CD4-positive, alpha-beta T cell (primary cell): ENCODE measurements around the gene PKP1. TPM values are rescaled to one million over a fixed set of nuclear protein-coding genes. Genes with fewer than 3 reads are reported as not detected.

Source experiments
- ATAC-seq: fragments of 200-7000 bp; cut with Tn5 transposase; one replicate; pipeline ENCODE4 v1.10.0; 2022; ENCODE audit warnings: mild to moderate bottlenecking; ENCODE audit not compliant: poor library complexity
- CTCF ChIA-PET: fragments of 350-600 bp; sonication (Branson Sonifier 250); formaldehyde crosslinking; loops from one replicate; lab custom pipeline; 2021; ENCODE audit warnings: antibody characterized with exemption, inconsistent platforms; lab: Charles Lee
- POLR2A ChIA-PET: fragments of 350-600 bp; sonication (Branson Sonifier 250); formaldehyde crosslinking; loops from one replicate; lab custom pipeline; 2021; ENCODE audit warnings: antibody characterized with exemption, inconsistent platforms; lab: Charles Lee
- DNase-seq, 14 experiments: peaks; one replicate each; pipeline ENCODE4 v3.0.0-alpha.2; 2013 to 2020; ENCODE audit warnings: mixed read lengths in 2 of 14
- H3K27ac ChIP-seq, 2 donors: one replicate each; pipeline versions ENCODE4 v1.5.1 to v1.7.0; 2013; ENCODE audit warnings: low read length in 2 of 2, low read depth in 1 of 2, mild to moderate bottlenecking in 1 of 2
- H3K27me3 ChIP-seq, 2 experiments: 1 replicate in 1 of 2; 2 replicates in 1 of 2; pipeline versions ENCODE4 v1.6.1 to v1.7.0; 2013; ENCODE audit warnings: low read length in 2 of 2, control low read depth in 1 of 2, mild to moderate bottlenecking in 1 of 2, moderate library complexity in 1 of 2; ENCODE audit not compliant: insufficient read depth in 2 of 2, control insufficient read depth in 1 of 2
- H3K36me3 ChIP-seq: one replicate; pipeline ENCODE4 v1.6.1; 2013; ENCODE audit warnings: low read length, control low read depth; ENCODE audit not compliant: insufficient read depth
- H3K4me1 ChIP-seq: one replicate; pipeline ENCODE4 v1.6.1; 2013; ENCODE audit warnings: low read length, control low read depth; ENCODE audit not compliant: insufficient read depth
- H3K4me3 ChIP-seq: one replicate; pipeline ENCODE4 v1.5.1; 2013; ENCODE audit warnings: mild to moderate bottlenecking, low read length, moderate library complexity
- H3K9me3 ChIP-seq, 2 experiments: 1 replicate in 1 of 2; 2 replicates in 1 of 2; pipeline versions ENCODE4 v1.6.1 to v1.7.0; 2013; ENCODE audit warnings: low read length in 2 of 2, mild to moderate bottlenecking in 2 of 2, control low read depth in 1 of 2, moderate library complexity in 1 of 2; ENCODE audit not compliant: control insufficient read depth in 1 of 2, insufficient read depth in 1 of 2
- H3K27ac Mint-ChIP-seq: one replicate; pipeline ENCODE4 v1.8.0; 2020; ENCODE audit warnings: mixed read lengths
- H3K27me3 Mint-ChIP-seq: one replicate; pipeline ENCODE4 v1.8.0; 2021; ENCODE audit warnings: mixed read lengths
- H3K36me3 Mint-ChIP-seq: one replicate; pipeline ENCODE4 v1.8.0; 2021; ENCODE audit warnings: low read depth, mixed read lengths
- H3K4me1 Mint-ChIP-seq: one replicate; pipeline ENCODE4 v1.8.0; 2021; ENCODE audit warnings: low read depth, mixed read lengths
- H3K4me3 Mint-ChIP-seq: one replicate; pipeline ENCODE4 v1.8.0; 2020; ENCODE audit warnings: mild to moderate bottlenecking, mixed read lengths
- H3K9me3 Mint-ChIP-seq: one replicate; pipeline ENCODE4 v1.8.0; 2020; ENCODE audit warnings: mixed read lengths
- intact Hi-C, 2 experiments: fragments of 100-400 bp; cut with DNase I in 1 of 2; cut with micrococcal nuclease in 1 of 2; formaldehyde crosslinking; loops; one replicate each; pipeline versions ENCODE4 v1.15.1 to v1.9.0; 2023 to 2025; cut with DNase I, micrococcal nuclease
- total RNA-seq, 174 experiments: library from RNA in 2 of 174; stranded (reverse) in 2 of 174; gene quantifications; one replicate each; pipeline ENCODE4 v1.2.3 and lab custom pipeline; 2021 to 2026
- TF ChIP-seq, protein P1 (sequence below): fragments of 200-600 bp; IDR thresholded peaks from one replicate; pipeline ENCODE4 v1.8.0; 2022; ENCODE audit warnings: antibody characterized with exemption, mild to moderate bottlenecking

PKP1 gene
- total RNA-seq, 2 experiments from 2014 or later: not detected

DNA sequence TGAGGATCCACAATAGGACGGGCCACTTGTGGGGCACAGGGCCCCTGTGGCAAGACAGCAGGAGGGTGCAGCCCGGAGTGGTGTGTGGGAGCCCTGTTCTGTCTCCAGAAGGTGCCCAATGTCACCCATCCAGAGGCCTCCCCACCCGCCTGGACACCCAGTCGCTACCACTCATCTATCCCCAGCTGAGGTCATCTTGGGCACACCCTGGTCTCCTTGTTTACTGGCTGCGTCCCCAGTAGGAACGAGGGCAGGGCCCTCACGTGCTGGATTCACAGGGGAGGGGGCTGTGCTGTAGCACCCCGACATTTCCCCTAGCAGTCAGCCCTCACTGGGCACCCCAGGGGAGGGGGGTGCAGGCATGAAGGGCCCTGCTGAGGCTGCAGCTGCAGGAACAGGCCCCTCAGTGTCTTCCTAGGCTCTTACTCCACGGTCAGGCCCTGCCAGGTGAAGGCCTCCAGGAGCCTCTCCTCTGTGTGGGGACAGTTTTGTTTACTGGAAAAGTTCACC is 96.5 kb downstream of the PKP1 start:
- ATAC-seq: no peak
- CTCF ChIA-PET: no interaction called here
- H3K4me3 Mint-ChIP-seq: no peak overlapping the region
- TF ChIP-seq, protein P1, sequence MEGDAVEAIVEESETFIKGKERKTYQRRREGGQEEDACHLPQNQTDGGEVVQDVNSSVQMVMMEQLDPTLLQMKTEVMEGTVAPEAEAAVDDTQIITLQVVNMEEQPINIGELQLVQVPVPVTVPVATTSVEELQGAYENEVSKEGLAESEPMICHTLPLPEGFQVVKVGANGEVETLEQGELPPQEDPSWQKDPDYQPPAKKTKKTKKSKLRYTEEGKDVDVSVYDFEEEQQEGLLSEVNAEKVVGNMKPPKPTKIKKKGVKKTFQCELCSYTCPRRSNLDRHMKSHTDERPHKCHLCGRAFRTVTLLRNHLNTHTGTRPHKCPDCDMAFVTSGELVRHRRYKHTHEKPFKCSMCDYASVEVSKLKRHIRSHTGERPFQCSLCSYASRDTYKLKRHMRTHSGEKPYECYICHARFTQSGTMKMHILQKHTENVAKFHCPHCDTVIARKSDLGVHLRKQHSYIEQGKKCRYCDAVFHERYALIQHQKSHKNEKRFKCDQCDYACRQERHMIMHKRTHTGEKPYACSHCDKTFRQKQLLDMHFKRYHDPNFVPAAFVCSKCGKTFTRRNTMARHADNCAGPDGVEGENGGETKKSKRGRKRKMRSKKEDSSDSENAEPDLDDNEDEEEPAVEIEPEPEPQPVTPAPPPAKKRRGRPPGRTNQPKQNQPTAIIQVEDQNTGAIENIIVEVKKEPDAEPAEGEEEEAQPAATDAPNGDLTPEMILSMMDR: no peak
- DNase-seq: no peak
- peaks cover 10 to 17% of the 10 kb centered on the region in 2 experiments for H3K27me3 ChIP-seq
- no peaks in the 10 kb centered on the region for H3K9me3 ChIP-seq
- H3K4me1 ChIP-seq: no peaks in the 10 kb centered on the region
- no peak overlapping the region for H3K27ac ChIP-seq
- H3K36me3 ChIP-seq: no peaks in the 10 kb centered on the region
- intact Hi-C loops: no loop called here
- H3K36me3 Mint-ChIP-seq: no peaks in the 10 kb centered on the region
- H3K4me1 Mint-ChIP-seq: no peaks in the 10 kb centered on the region
- H3K27ac Mint-ChIP-seq: no peak overlapping the region
- POLR2A ChIA-PET: no interaction called here
- H3K4me3 ChIP-seq: no peak overlapping the region
- H3K9me3 Mint-ChIP-seq: no peaks in the 10 kb centered on the region
- peaks cover 14% of the 10 kb centered on the region for H3K27me3 Mint-ChIP-seq

DNA sequence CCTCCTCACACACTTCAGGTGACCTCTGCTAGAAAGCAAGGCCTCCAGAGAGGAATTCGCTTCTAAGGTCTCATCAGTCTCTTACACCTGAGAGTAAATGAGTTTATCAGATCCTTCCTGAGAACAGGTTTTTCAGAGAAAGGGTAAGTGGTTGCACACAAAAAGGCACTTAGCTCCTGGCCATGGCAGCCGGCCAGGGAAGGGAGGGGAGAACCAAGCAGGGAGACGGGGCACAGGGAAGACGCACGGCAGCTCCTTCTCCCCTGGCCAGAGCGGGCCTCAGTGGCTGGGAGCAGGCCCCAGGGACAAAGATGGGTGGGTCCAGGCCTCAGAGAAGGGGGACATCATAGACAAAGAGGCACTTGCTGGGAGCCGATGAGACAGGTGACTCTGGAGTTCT is 97.8 kb downstream of the PKP1 start:
- H3K4me1 Mint-ChIP-seq: no peaks in the 10 kb centered on the region
- H3K9me3 ChIP-seq: no peaks in the 10 kb centered on the region
- TF ChIP-seq, protein P1: no peak
- ChIA-PET CTCF (no interaction called here), POLR2A (no interaction called here)
- no peak overlapping the region for H3K27ac ChIP-seq
- no peak overlapping the region for H3K4me3 Mint-ChIP-seq
- DNase-seq (no peak), ATAC-seq (no peak)
- no peaks in the 10 kb centered on the region for H3K36me3 ChIP-seq
- intact Hi-C loops: no loop called here
- H3K9me3 Mint-ChIP-seq: no peaks in the 10 kb centered on the region
- H3K4me3 ChIP-seq: no peak overlapping the region
- peaks cover 6 to 8% of the 10 kb centered on the region in 2 experiments for H3K27me3 ChIP-seq
- no peaks in the 10 kb centered on the region for H3K36me3 Mint-ChIP-seq
- H3K27ac Mint-ChIP-seq: no peak overlapping the region
- peaks cover 18% of the 10 kb centered on the region for H3K27me3 Mint-ChIP-seq
- no peaks in the 10 kb centered on the region for H3K4me1 ChIP-seq

Other genes starting within 250 kb of the PKP1 start
- gene CACNA1S, start 171.1 kb upstream of the PKP1 start, total RNA-seq: not detected
- gene ASCL5, start 156.3 kb upstream of the PKP1 start, total RNA-seq: under 1 TPM; 0.49 to 0.50 TPM
- 10 to 100 TPM; 15.7 to 16.5 TPM for gene TMEM9, start 129.0 kb upstream of the PKP1 start, total RNA-seq
- not detected for gene IGFN1, start 92.7 kb upstream of the PKP1 start, total RNA-seq
- not detected for gene TNNT2, start 94.2 kb downstream of the PKP1 start, total RNA-seq
- gene LAD1, start 115.8 kb downstream of the PKP1 start, total RNA-seq: not detected
- not detected for gene TNNI1, start 138.2 kb downstream of the PKP1 start, total RNA-seq
- gene PHLDA3, start 185.7 kb downstream of the PKP1 start, total RNA-seq: under 1 TPM; 0.45 to 0.71 TPM
- 10 to 100 TPM; 34.8 to 39.9 TPM for gene CSRP1, start 223.6 kb downstream of the PKP1 start, total RNA-seq